Measurements from ENCODE around the gene VAV3. TPM values are rescaled to one million over a fixed set of nuclear protein-coding genes. Genes with fewer than 3 reads are reported as not detected.

Gene VAV3
- total and polyA plus RNA-seq, 10 of the 15 experiments (the other 5 are each of a cell fraction or from before 2014, with no cell fraction given): 0.84 to 5.5 (median 3.4) TPM

DNA sequence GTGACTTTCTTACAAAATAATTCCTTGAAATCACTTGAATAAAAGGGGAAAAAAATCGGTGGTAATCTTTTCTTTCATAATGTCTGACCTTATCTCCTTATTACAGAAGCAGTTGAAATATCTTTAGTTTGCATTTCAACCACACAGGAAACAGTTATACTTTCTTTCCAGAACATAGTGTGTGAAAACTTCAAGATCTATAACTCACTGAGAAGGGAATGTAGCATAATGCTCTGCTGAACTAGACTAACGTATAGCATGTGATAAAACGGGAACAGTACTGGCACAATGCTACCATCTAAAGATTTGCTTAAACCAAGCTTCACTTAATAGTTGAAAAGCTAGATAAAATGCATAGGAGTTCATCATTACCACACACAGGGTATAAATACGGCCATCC, 45.0 kb downstream of the VAV3 start:
- ATAC-seq (peak; percentile 44), FAIRE-seq (no peak), DNase-seq (ENCODE audit: low read depth, low spot score) (no peak)
- no TSS peak for BruUV-seq (replicated peaks)
- H3K9me3 ChIP-seq (replicated peaks; ENCODE audit: control insufficient read depth, insufficient read depth, low read length): no peaks in the 10 kb centered on the region
- H4K20me1 ChIP-seq (ENCODE audit: control insufficient read depth, insufficient read depth): no peaks in the 10 kb centered on the region
- H3K36me3 ChIP-seq (ENCODE audit: control insufficient read depth in 2 of 2, insufficient read depth in 2 of 2, low read length in 1 of 2): no peaks in the 10 kb centered on the region
- ChIA-PET CTCF (interaction anchor here (1.1 to 1.3 kb wide), 3 partner anchors 10 to 137 kb away, joined by 4 to 6 read pairs (median 5); no protein-coding TSS in a partner anchor), RAD21 (ENCODE audit: unreplicated experiment) (no interaction called here), SMC1A (ENCODE audit: uncharacterized antibody, unreplicated experiment) (interaction anchor here (0.9 to 1.6 kb wide), 3 partner anchors 9 to 14 kb away, joined by 4 to 7 read pairs (median 7); no protein-coding TSS in a partner anchor), POLR2A (no interaction called here)
- H3K4me1 ChIP-seq (ENCODE audit: control insufficient read depth, insufficient read depth, low read length): no peaks in the 10 kb centered on the region
- no peaks in the 10 kb centered on the region; a peak in 1 of 4 replicates for H3K27me3 ChIP-seq (replicated peaks in 1 of 2; ENCODE audit: control insufficient read depth in 2 of 2, insufficient read depth in 2 of 2, low read length in 1 of 2)
- no peaks in the 10 kb centered on the region for H3K79me2 ChIP-seq (ENCODE audit: control insufficient read depth, insufficient read depth, low read length)
- H2AFZ ChIP-seq (ENCODE audit: control insufficient read depth, low read depth, low read length): no peak overlapping the region; the same call in 1 of the 2 replicates
- 0 out of 2 replicates have a peak overlapping the region, but pooled peaks have one; percentile 5 for H3K27ac ChIP-seq (ENCODE audit: control insufficient read depth, insufficient read depth)
- no peak for TF ChIP-seq EED (IDR thresholded peaks at IDR 0.05; ENCODE audit: low read depth)
- H3K9ac ChIP-seq (ENCODE audit: control insufficient read depth, insufficient read depth, low read length): no peak overlapping the region
- H3K4me3 ChIP-seq: no peak overlapping the region
- intact Hi-C loops (cut with micrococcal nuclease; ENCODE audit: unreplicated experiment): no loop called here
- in situ Hi-C loops (cut with MboI): no loop called here
- H3K4me2 ChIP-seq (ENCODE audit: control insufficient read depth, insufficient read depth): no peak overlapping the region
- WGBS (ENCODE audit: insufficient coverage, insufficient replicate concordance, low lambda C conversion rate, missing lambda C conversion rate): 46% methylated on average over 4 of the region's 4 CpGs

DNA sequence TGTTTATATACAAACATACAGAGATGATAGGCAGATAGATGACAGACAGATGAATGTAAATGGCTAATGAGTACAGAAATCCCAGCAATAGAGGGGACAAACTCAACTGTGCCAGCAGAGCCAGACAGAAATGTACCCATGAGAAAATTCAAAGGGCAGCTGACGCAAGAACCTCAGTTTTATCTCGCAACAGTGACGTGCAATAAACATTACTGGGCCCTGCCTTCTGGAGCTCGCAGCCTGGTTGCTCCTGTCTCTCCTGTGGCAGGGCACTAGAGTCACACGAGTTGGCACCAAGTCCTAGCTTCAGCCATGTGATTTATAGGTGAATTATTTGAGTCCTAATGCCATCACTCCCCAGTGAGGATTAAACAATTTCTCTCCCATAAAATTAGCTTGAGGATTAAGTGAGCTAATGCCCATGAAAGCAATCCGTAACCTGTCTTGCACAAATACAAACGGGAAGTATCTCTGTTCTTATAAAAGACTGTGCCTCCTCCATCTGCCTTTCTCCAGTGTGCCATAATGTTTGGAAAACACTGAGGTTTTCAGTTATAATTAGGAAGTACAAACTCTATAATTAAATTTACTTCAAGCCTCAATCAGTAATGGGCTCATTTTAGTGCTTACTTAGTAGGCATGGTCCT, 50.7 kb downstream of the VAV3 start:
- H2AFZ ChIP-seq (ENCODE audit: control insufficient read depth, low read depth, low read length): no peak overlapping the region
- H4K20me1 ChIP-seq (ENCODE audit: control insufficient read depth, insufficient read depth): no peaks in the 10 kb centered on the region
- in situ Hi-C loops (cut with MboI) (no loop called here), intact Hi-C loops (cut with micrococcal nuclease; ENCODE audit: unreplicated experiment) (no loop called here)
- BruUV-seq (replicated peaks): no TSS peak
- H3K79me2 ChIP-seq (ENCODE audit: control insufficient read depth, insufficient read depth, low read length): no peaks in the 10 kb centered on the region
- SMC1A ChIA-PET (ENCODE audit: uncharacterized antibody, unreplicated experiment): interaction anchor here (0.9 to 1.1 kb wide), 2 partner anchors 13 to 16 kb away, joined by 3 to 4 read pairs; no protein-coding TSS in a partner anchor
- CTCF ChIA-PET: interaction anchor here (0.7 kb wide), 1 partner anchor 834 kb away, joined by 3 read pairs; no protein-coding TSS in a partner anchor
- H3K4me2 ChIP-seq (ENCODE audit: control insufficient read depth, insufficient read depth): no peak overlapping the region
- WGBS (ENCODE audit: insufficient coverage, insufficient replicate concordance, low lambda C conversion rate, missing lambda C conversion rate): 70% methylated on average over 7 of the region's 7 CpGs
- H3K4me3 ChIP-seq: no peak overlapping the region
- POLR2A ChIA-PET: no interaction called here
- no peaks in the 10 kb centered on the region for H3K4me1 ChIP-seq (ENCODE audit: control insufficient read depth, insufficient read depth, low read length)
- no peak overlapping the region for H3K27ac ChIP-seq (ENCODE audit: control insufficient read depth, insufficient read depth)
- no peaks in the 10 kb centered on the region for H3K9me3 ChIP-seq (replicated peaks; ENCODE audit: control insufficient read depth, insufficient read depth, low read length)
- no peak for DNase-seq (ENCODE audit: low read depth, low spot score)
- no peak overlapping the region for H3K9ac ChIP-seq (ENCODE audit: control insufficient read depth, insufficient read depth, low read length)
- H3K36me3 ChIP-seq (ENCODE audit: control insufficient read depth in 2 of 2, insufficient read depth in 2 of 2, low read length in 1 of 2): no peaks in the 10 kb centered on the region
- no peak for FAIRE-seq
- RAD21 ChIA-PET (ENCODE audit: unreplicated experiment): no interaction called here
- ATAC-seq: no peak
- no peaks in the 10 kb centered on the region; a peak in 1 of 4 replicates for H3K27me3 ChIP-seq (replicated peaks in 1 of 2; ENCODE audit: control insufficient read depth in 2 of 2, insufficient read depth in 2 of 2, low read length in 1 of 2)
- no peak for TF ChIP-seq TBL1XR1 (IDR thresholded peaks at IDR 0.05; ENCODE audit: low read depth, low read length)
- no peak for TF ChIP-seq DPF2 (IDR thresholded peaks at IDR 0.05)
- TF ChIP-seq, protein P1, sequence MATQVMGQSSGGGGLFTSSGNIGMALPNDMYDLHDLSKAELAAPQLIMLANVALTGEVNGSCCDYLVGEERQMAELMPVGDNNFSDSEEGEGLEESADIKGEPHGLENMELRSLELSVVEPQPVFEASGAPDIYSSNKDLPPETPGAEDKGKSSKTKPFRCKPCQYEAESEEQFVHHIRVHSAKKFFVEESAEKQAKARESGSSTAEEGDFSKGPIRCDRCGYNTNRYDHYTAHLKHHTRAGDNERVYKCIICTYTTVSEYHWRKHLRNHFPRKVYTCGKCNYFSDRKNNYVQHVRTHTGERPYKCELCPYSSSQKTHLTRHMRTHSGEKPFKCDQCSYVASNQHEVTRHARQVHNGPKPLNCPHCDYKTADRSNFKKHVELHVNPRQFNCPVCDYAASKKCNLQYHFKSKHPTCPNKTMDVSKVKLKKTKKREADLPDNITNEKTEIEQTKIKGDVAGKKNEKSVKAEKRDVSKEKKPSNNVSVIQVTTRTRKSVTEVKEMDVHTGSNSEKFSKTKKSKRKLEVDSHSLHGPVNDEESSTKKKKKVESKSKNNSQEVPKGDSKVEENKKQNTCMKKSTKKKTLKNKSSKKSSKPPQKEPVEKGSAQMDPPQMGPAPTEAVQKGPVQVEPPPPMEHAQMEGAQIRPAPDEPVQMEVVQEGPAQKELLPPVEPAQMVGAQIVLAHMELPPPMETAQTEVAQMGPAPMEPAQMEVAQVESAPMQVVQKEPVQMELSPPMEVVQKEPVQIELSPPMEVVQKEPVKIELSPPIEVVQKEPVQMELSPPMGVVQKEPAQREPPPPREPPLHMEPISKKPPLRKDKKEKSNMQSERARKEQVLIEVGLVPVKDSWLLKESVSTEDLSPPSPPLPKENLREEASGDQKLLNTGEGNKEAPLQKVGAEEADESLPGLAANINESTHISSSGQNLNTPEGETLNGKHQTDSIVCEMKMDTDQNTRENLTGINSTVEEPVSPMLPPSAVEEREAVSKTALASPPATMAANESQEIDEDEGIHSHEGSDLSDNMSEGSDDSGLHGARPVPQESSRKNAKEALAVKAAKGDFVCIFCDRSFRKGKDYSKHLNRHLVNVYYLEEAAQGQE (IDR thresholded peaks at IDR 0.05; ENCODE audit: low read depth, low read length): no peak
- no peak for TF ChIP-seq NR2C1 (IDR thresholded peaks at IDR 0.05)
- TF ChIP-seq HDAC6 (IDR thresholded peaks at IDR 0.05; ENCODE audit: unreplicated experiment): no peak
- TF ChIP-seq SIX5 (IDR thresholded peaks at IDR 0.05; ENCODE audit: low read depth, low read length, severe bottlenecking): no peak
- TF ChIP-seq ETV6 (conservative IDR thresholded peaks at IDR 0.05 in 1 of 2, IDR thresholded peaks at IDR 0.05 in 1 of 2; ENCODE audit: borderline replicate concordance in 1 of 2, low read depth in 1 of 2): no peak
- TF ChIP-seq MEF2B (IDR thresholded peaks at IDR 0.05; ENCODE audit: partially characterized antibody, poor library complexity, severe bottlenecking): no peak
- TF ChIP-seq, protein P2, sequence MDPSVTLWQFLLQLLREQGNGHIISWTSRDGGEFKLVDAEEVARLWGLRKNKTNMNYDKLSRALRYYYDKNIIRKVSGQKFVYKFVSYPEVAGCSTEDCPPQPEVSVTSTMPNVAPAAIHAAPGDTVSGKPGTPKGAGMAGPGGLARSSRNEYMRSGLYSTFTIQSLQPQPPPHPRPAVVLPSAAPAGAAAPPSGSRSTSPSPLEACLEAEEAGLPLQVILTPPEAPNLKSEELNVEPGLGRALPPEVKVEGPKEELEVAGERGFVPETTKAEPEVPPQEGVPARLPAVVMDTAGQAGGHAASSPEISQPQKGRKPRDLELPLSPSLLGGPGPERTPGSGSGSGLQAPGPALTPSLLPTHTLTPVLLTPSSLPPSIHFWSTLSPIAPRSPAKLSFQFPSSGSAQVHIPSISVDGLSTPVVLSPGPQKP (IDR thresholded peaks at IDR 0.05; ENCODE audit: low read depth, low read length): no peak
- TF ChIP-seq JUND (IDR thresholded peaks at IDR 0.05; ENCODE audit: low read depth, low read length): no peak
- no peak for TF ChIP-seq ZBED1 (IDR thresholded peaks at IDR 0.05; ENCODE audit: borderline replicate concordance)

Measured in GM12878 (cell line).